Adrenal gland (tissue), 12 donors: ENCODE data around the gene CAMKMT. TPM values are rescaled to one million over a fixed set of nuclear protein-coding genes. Genes with fewer than 3 reads are reported as not detected.
"Not testable (repeated sequence)": the region's sequence is repeated elsewhere in the genome, so short reads cannot be mapped to it uniquely, and the experiment has no call there.

Experiments used
- DNase-seq, 7 donors: peaks; one replicate each; pipeline ENCODE4 v3.0.0-alpha.2; 2019 to 2020
- H3K27ac ChIP-seq, 5 donors: fragments of 200-600 bp; sonication (generic) in 4 of 5; 1 replicate in 3 of 5; 2 replicates in 2 of 5; pipeline versions ENCODE4 v1.5.1 to v1.8.0; 2016 to 2020; ENCODE audit warnings: mild to moderate bottlenecking in 1 of 5
- H3K27me3 ChIP-seq: fragments of 200-600 bp; 2 replicates; pipeline ENCODE4 v1.8.0; 2021
- H3K36me3 ChIP-seq, 2 donors: fragments of 200-600 bp; replicated peaks in 1 of 2; 1 replicate in 1 of 2; 2 replicates in 1 of 2; pipeline versions ENCODE4 v1.5.1 to v1.8.0; 2018 to 2022
- H3K4me1 ChIP-seq, 2 donors: fragments of 200-600 bp; replicated peaks in 1 of 2; 1 replicate in 1 of 2; 2 replicates in 1 of 2; pipeline versions ENCODE4 v1.5.1 to v1.8.0; 2018 to 2021
- H3K4me3 ChIP-seq, 4 donors: fragments of 200-600 bp; sonication (generic) in 3 of 4; one replicate each; pipeline ENCODE4 v1.5.1; 2016 to 2018
- H3K9me3 ChIP-seq, 3 donors: fragments of 200-600 bp; sonication (generic) in 1 of 3; replicated peaks in 1 of 3; 1 replicate in 2 of 3; 2 replicates in 1 of 3; pipeline versions ENCODE4 v1.5.1 to v1.8.0; 2016 to 2021
- CTCF ChIP-seq, 6 experiments: fragments of 450-650 bp in 4 of 6; fragments of 200-600 bp in 2 of 6; sonication (generic) in 1 of 6; IDR thresholded peaks; 1 replicate in 5 of 6; 2 replicates in 1 of 6; pipeline versions ENCODE4 v1.5.1 to v1.8.0; 2016 to 2021; ENCODE audit warnings: antibody characterized with exemption in 6 of 6, mild to moderate bottlenecking in 2 of 6, moderate library complexity in 1 of 6
- POLR2A ChIP-seq, 2 donors: fragments of 450-650 bp; IDR thresholded peaks; one replicate each; pipeline ENCODE4 v1.6.1; 2017; ENCODE audit warnings: antibody characterized with exemption in 2 of 2, mild to moderate bottlenecking in 2 of 2, moderate library complexity in 1 of 2
- WGBS, 4 donors: extraction: QIAGEN DNeasy Blood & Tissue Kit in 2 of 4; methylation state at CpG; one replicate each; pipeline versions ENCODE4 v1.1.5 to v1.1.7; 2013 to 2017; 5-methylcytosine and 5-hydroxymethylcytosine counted together
- intact Hi-C, 2 donors: fragments of 100-400 bp; cut with DNase I; formaldehyde crosslinking; loops; one replicate each; pipeline versions ENCODE4 v1.14.1 to v1.15.0; 2022 to 2023
- polyA plus RNA-seq, 3 donors: library from polyadenylated mRNA; stranded (reverse); fragments of 200-250 nt in 2 of 3; fragments of 350-450 nt in 1 of 3; fragmentation: Illumina TruSeq in 1 of 3; extraction: RNeasy Lipid Tissue Mini Kit (QIAGEN cat#74804) in 1 of 3; gene quantifications; one replicate each; pipeline ENCODE4 v1.2.3, GENCODE V29; 2013 to 2014
- total RNA-seq, 9 donors: library from RNA; depleted of rRNA in 4 of 9; stranded (reverse); fragments of >200 nt in 4 of 9; fragments of 120-200 nt in 1 of 9; fragmentation: NEBNext Ultra II Directional in 1 of 9; extraction: Animal tissue kit (Norgen Biotek cat#: 25700) in 1 of 9; gene quantifications; one replicate each; pipeline versions ENCODE4 v1.1.0 to v1.2.4, GENCODE V29; 2013 to 2023
- donor health status: healthy with polysubstance abuse.
- donor health status: Bipolar disorder and iron deficiency.
- donor health status: DM: yes; HTN: yes; CAD: no.
- donor health status: DM: no; HTN: no; CAD: no.
- donor health status: DM: no; HTN: no; CAD: no.
- donor health status: DM: yes; HTN: yes; CAD: no.

Gene CAMKMT
- total and polyA plus RNA-seq, 12 donors: 2.6 to 14.0 (median 8.6) TPM

- intact Hi-C loops: no loop called here
- 91 to 96% (median 94%) methylated on average over 3 of the region's 3 CpGs for WGBS, 4 donors
Measured at GRCh38 chr2:44496130-44496529, 134.4 kb downstream of the CAMKMT start.

GRCh38 chr2:44498551-44498950 is 136.8 kb downstream of the CAMKMT start:
- Histone ChIP-seq H3K36me3 (no peaks in the 10 kb centered on the region), H3K4me3 (no peak overlapping the region), H3K27me3 (no peaks in the 10 kb centered on the region), H3K4me1 (peaks cover 0 to under 1% of the 10 kb centered on the region in 2 donors), H3K9me3 (no peaks in the 10 kb centered on the region), H3K27ac (no peak overlapping the region)
- intact Hi-C loops: no loop called here
- DNase-seq: no peak
- 84 to 91% (median 88%) methylated on average over 2 of the region's 2 CpGs for WGBS, 4 donors
- TF ChIP-seq POLR2A (IDR thresholded peaks at IDR 0.05): no peak
- no peak for TF ChIP-seq CTCF (IDR thresholded peaks at IDR 0.05)

More at GRCh38 chr2:44496130-44496529, 134.4 kb downstream of the CAMKMT start:
- peaks cover 0 to 5% of the 10 kb centered on the region in 2 donors for H3K4me1 ChIP-seq
- H3K9me3 ChIP-seq: no peaks in the 10 kb centered on the region
- no peak overlapping the region for H3K4me3 ChIP-seq
- no peak for TF ChIP-seq POLR2A (IDR thresholded peaks at IDR 0.05)
- no peak for TF ChIP-seq CTCF (IDR thresholded peaks at IDR 0.05)
- no peaks in the 10 kb centered on the region for H3K36me3 ChIP-seq
- no peak overlapping the region for H3K27ac ChIP-seq
- DNase-seq: no peak
- H3K27me3 ChIP-seq: no peaks in the 10 kb centered on the region

GRCh38 chr2:44505664-44506063 is 143.9 kb downstream of the CAMKMT start:
- H3K27ac ChIP-seq, H3K27me3 ChIP-seq, intact Hi-C loops, H3K4me1 ChIP-seq, H3K4me3 ChIP-seq, H3K36me3 ChIP-seq, DNase-seq, H3K9me3 ChIP-seq: not testable (repeated sequence)
- 93 to 98% (median 96%) methylated on average over 7 of the region's 7 CpGs for WGBS, 4 donors

GRCh38 chr2:44510246-44510645 is 148.5 kb downstream of the CAMKMT start:
- WGBS, 4 donors: 96 to 99% (median 97%) methylated on average over 2 of the region's 2 CpGs
- TF ChIP-seq CTCF (IDR thresholded peaks at IDR 0.05) (no peak), POLR2A (IDR thresholded peaks at IDR 0.05) (no peak)
- H3K4me3 ChIP-seq: no peak overlapping the region
- no peaks in the 10 kb centered on the region for H3K9me3 ChIP-seq
- H3K36me3 ChIP-seq: no peaks in the 10 kb centered on the region
- no peaks in the 10 kb centered on the region for H3K27me3 ChIP-seq
- intact Hi-C loops: no loop called here
- H3K4me1 ChIP-seq: peaks cover 0 to 4% of the 10 kb centered on the region in 2 donors
- DNase-seq: no peak
- H3K27ac ChIP-seq: no peak overlapping the region

- H3K4me1 ChIP-seq: peaks cover 0 to 15% of the 10 kb centered on the region in 2 donors
- H3K36me3 ChIP-seq: no peaks in the 10 kb centered on the region
- H3K9me3 ChIP-seq: no peaks in the 10 kb centered on the region
- no peak for TF ChIP-seq CTCF (IDR thresholded peaks at IDR 0.05)
- no peak for TF ChIP-seq POLR2A (IDR thresholded peaks at IDR 0.05)
- WGBS, 4 donors: 33 to 45% (median 43%) methylated on average over 1 of the region's 1 CpG
- peak in 4 of 7 donors; percentile 16 to 26 (median 21) for DNase-seq
- intact Hi-C loops: no loop called here
- H3K4me3 ChIP-seq: no peak overlapping the region
- H3K27ac ChIP-seq: no peak overlapping the region
- H3K27me3 ChIP-seq: no peaks in the 10 kb centered on the region
Measured at GRCh38 chr2:44515416-44515815, 153.7 kb downstream of the CAMKMT start.
